Stimulated activated naive CD8-positive, alpha-beta T cell treated with anti-CD3 and anti-CD28 coated beads, Interleukin-15, Interleukin-2, amounts not matched to agents 100 ng/mL and 50 ng/mL, for 24 hours (primary cell): ENCODE data around the gene ALPK3.

ENCODE experiments used
- H3K27ac Mint-ChIP-seq: one replicate; pipeline ENCODE4 v1.8.0; 2021; ENCODE audit warnings: mild to moderate bottlenecking, mixed read lengths
- H3K27me3 Mint-ChIP-seq: one replicate; pipeline ENCODE4 v1.8.0; 2021; ENCODE audit warnings: mixed read lengths
- H3K36me3 Mint-ChIP-seq: one replicate; pipeline ENCODE4 v1.8.0; 2021; ENCODE audit warnings: low read depth, mixed read lengths
- H3K4me1 Mint-ChIP-seq: one replicate; pipeline ENCODE4 v1.8.0; 2021; ENCODE audit warnings: low read depth, mixed read lengths
- H3K4me3 Mint-ChIP-seq: one replicate; pipeline ENCODE4 v1.8.0; 2021; ENCODE audit warnings: mild to moderate bottlenecking, mixed read lengths
- H3K9me3 Mint-ChIP-seq: one replicate; pipeline ENCODE4 v1.8.0; 2021; ENCODE audit warnings: mixed read lengths

Gene ALPK3

GRCh38 chr15:84789762-84790161 lies 27.4 kb upstream of the ALPK3 start:
- H3K4me1 Mint-ChIP-seq = peaks cover 36% of the 10 kb centered on the region
- H3K27me3 Mint-ChIP-seq = no peaks in the 10 kb centered on the region
- H3K4me3 Mint-ChIP-seq = no peak overlapping the region
- H3K36me3 Mint-ChIP-seq = peaks cover 59% of the 10 kb centered on the region
- H3K9me3 Mint-ChIP-seq = no peaks in the 10 kb centered on the region
- H3K27ac Mint-ChIP-seq = peak overlapping the region; percentile 41

GRCh38 chr15:84790676-84791075 lies 26.5 kb upstream of the ALPK3 start:
- H3K4me1 Mint-ChIP-seq = peaks cover 27% of the 10 kb centered on the region
- peaks cover 60% of the 10 kb centered on the region for H3K36me3 Mint-ChIP-seq
- peak overlapping the region; percentile 41 for H3K27ac Mint-ChIP-seq
- H3K9me3 Mint-ChIP-seq = no peaks in the 10 kb centered on the region
- H3K27me3 Mint-ChIP-seq = no peaks in the 10 kb centered on the region
- no peak overlapping the region for H3K4me3 Mint-ChIP-seq

DNA sequence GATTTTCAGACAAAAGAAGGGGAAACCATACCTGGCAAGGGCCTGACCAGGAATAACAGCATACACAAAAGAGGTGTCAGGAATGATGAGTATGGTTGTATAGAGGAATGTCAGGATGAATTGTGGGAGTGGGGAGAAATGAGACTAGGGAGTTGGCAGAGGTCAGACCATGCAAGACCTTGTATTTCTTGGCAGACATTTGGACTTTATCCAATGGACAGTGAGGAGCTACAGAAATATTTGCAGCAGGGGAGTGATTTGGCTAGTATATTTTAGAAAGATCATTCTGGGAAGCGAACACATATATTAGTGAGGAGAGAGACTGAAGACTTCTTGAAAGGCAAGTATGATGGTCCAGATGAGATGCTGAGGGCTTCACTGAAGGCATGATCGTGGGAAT lies 25.4 kb upstream of the ALPK3 start:
- H3K4me1 Mint-ChIP-seq = peaks cover 19% of the 10 kb centered on the region
- no peaks in the 10 kb centered on the region for H3K9me3 Mint-ChIP-seq
- H3K36me3 Mint-ChIP-seq = peaks cover 60% of the 10 kb centered on the region
- peak overlapping the region; percentile 0 for H3K27ac Mint-ChIP-seq
- H3K4me3 Mint-ChIP-seq = no peak overlapping the region
- no peaks in the 10 kb centered on the region for H3K27me3 Mint-ChIP-seq

DNA sequence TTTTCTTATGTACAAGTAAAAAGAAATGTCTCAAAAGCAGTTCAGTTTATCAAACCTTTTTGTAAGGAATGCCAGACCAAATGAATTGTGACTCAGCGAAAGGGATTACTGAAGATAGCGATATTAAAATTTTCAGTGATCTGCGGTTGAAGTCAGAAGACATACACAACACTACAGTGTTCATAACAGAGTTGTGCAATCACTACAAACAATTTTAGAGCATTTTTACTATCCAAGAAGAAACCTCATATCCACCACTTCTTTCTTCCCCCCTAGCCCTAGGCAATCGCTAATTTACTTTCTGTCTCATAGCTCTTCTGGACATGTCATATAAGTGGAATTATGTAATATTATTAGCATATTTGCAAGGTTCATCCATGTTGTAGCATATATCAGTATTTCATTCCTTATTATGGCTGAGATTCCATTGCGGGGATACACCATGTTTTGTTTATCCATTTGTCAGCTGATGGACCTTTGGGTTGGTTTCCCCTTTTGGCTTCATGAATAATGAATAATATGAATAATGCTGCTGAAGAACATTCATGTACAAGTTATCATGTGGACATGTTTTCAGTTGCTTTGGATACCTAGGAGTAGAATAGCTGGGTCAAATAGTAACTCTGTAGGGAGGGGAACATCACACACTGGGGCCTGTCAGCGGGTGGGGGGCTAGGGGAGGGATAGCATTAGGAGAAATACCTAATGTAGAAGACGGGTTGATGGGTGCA lies 23.6 kb upstream of the ALPK3 start:
- peaks cover 8% of the 10 kb centered on the region for H3K4me1 Mint-ChIP-seq
- no peaks in the 10 kb centered on the region for H3K9me3 Mint-ChIP-seq
- H3K4me3 Mint-ChIP-seq = no peak overlapping the region
- peaks cover 51% of the 10 kb centered on the region for H3K36me3 Mint-ChIP-seq
- H3K27me3 Mint-ChIP-seq = no peaks in the 10 kb centered on the region
- H3K27ac Mint-ChIP-seq = no peak overlapping the region

DNA sequence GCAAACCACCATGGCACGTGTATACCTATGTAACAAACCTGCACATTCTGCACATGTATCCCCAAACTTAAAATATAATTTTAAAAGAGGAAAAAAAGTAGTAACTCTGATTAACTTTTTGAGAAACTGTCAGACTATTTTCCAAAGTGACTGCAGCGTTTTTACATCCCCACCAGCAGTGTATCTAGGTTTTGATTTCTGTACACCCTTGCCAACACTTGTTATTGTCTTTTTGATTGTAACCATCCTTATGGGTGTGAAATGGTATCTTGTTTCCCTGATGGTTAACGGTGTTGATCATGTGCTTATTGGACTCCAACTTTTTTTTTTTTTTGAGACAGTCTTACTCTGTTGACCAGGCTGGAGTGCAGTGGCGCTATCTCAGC lies 23.0 kb upstream of the ALPK3 start:
- Mint-ChIP-seq H3K27ac (no peak overlapping the region), H3K4me1 (peaks cover 6% of the 10 kb centered on the region), H3K36me3 (peaks cover 53% of the 10 kb centered on the region), H3K9me3 (no peaks in the 10 kb centered on the region), H3K27me3 (no peaks in the 10 kb centered on the region), H3K4me3 (no peak overlapping the region)

DNA sequence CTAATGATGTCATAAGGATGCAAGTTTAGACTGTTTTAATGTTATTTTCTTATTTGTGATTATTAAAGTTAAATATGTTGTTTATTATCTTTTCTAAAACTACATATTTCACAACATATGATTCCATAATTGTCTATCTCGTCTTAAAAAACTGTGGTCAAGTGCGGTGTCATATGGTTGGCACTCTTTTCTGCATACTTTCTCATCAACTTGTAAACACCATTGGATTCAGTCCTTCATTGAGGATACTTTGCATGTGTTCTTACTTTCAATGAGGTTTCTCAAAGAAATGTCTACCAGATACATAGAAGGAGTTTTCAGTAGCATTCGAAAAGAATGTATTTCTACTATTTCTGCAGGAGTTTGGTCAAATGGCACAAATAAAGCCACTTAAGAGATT lies 22.0 kb upstream of the ALPK3 start:
- no peak overlapping the region for H3K4me3 Mint-ChIP-seq
- no peaks in the 10 kb centered on the region for H3K9me3 Mint-ChIP-seq
- H3K4me1 Mint-ChIP-seq = no peaks in the 10 kb centered on the region
- no peaks in the 10 kb centered on the region for H3K27me3 Mint-ChIP-seq
- peaks cover 53% of the 10 kb centered on the region for H3K36me3 Mint-ChIP-seq
- no peak overlapping the region for H3K27ac Mint-ChIP-seq

- Mint-ChIP-seq H3K27ac (no peak overlapping the region), H3K4me3 (no peak overlapping the region), H3K4me1 (no peaks in the 10 kb centered on the region), H3K36me3 (peaks cover 41% of the 10 kb centered on the region), H3K27me3 (no peaks in the 10 kb centered on the region), H3K9me3 (no peaks in the 10 kb centered on the region)
Observed at GRCh38 chr15:84797212-84797611, 19.9 kb upstream of the ALPK3 start.

DNA sequence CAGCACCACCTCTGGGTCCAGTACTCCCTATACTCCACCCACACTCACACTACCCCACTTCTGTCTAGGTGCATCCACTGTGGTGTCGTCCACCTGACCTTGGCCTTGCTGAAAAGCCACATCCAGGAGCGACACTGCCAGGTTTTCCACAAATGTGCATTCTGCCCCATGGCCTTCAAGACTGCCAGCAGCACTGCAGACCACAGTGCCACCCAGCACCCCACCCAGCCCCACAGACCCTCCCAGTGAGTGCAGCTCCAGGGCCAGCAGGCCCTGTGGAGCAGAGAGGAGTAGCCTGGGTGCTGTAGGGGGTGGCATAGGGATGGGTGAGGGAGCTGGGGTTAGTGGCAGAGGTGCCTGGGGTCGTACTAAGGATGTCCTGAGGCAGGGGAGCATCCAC lies 19.4 kb upstream of the ALPK3 start:
- Mint-ChIP-seq H3K4me3 (no peak overlapping the region), H3K4me1 (no peaks in the 10 kb centered on the region), H3K27me3 (no peaks in the 10 kb centered on the region), H3K9me3 (no peaks in the 10 kb centered on the region), H3K36me3 (peaks cover 44% of the 10 kb centered on the region), H3K27ac (no peak overlapping the region)

DNA sequence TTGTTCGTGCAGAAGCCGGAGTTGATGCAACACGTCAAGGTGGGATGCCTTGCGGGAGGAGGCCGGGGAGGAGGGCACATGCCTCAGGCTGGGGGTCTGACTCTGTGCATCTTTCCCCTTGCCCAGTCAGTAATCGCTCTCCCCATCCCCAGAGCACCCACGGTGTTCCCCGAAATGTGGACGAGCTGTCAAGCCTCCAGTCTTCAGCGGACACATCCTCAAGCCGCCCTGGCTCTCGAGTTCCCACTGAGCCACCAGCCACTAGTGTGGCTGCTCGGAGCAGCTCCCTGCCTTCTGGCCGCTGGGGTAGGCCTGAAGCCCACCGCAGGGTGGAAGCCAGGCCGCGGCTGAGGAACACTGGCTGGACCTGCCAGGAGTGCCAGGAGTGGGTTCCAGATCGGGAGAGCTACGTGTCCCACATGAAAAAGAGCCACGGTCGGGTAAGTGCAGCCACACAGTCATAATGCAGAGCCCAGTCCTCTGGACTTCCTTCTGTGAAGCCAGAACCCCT lies 18.7 kb upstream of the ALPK3 start:
- peaks cover 44% of the 10 kb centered on the region for H3K36me3 Mint-ChIP-seq
- no peak overlapping the region for H3K27ac Mint-ChIP-seq
- H3K9me3 Mint-ChIP-seq = no peaks in the 10 kb centered on the region
- H3K27me3 Mint-ChIP-seq = no peaks in the 10 kb centered on the region
- H3K4me3 Mint-ChIP-seq = no peak overlapping the region
- no peaks in the 10 kb centered on the region for H3K4me1 Mint-ChIP-seq

DNA sequence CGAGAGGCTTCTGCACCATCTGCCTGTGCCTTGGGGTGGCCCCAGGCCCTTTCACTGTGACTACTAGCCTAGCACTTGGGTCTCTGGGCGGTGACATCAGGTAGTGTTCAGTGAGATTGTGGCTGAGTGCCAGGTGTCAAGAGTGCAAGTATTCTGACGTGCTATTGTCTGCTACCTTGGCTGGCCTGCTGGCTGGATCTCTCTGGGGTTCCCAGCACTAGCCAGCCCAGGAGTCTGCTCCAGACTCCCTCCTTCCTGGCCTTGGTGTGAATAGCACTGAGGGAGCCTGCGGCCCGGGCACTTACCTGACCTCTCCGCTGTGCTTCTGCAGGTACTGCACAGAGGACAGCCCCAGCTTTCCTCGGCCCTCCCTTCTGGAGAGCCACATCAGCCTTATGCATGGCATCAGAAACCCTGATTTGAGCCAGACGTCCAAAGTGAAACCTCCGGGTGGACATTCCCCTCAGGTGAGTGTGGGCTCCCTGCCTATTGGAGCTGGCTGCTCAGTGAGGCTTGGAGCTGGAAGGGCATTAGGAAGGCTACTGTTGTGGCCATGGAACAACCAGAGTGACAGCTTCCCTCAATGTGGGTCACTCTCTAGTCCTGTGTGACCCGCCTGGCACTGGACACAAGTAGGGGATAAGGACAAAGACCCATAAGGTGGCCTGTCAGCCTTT lies 17.5 kb upstream of the ALPK3 start:
- Mint-ChIP-seq H3K9me3 (no peaks in the 10 kb centered on the region), H3K27me3 (no peaks in the 10 kb centered on the region), H3K4me1 (no peaks in the 10 kb centered on the region), H3K27ac (no peak overlapping the region), H3K36me3 (peaks cover 35% of the 10 kb centered on the region), H3K4me3 (no peak overlapping the region)

DNA sequence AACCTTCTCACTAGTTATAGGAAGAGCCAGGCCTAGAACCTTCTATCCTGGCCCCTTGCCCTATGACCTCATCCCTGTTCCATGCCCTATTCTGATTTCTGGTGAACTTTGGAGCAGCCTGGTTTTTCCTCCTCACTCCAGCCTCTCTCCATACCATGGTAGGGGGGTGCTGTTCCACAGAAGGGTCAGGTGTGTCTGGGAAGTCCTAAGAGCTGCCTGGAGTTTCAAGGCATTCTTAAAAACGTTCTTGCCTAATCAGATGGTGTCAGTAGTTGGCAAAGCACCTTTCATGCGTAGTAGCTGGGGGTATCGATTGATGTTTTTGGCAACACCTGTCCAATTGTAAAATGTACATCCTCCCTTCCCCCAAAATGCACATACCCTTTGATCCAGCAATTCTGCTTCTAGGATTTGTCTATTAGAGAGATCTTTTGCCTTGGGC lies 16.8 kb upstream of the ALPK3 start:
- H3K4me1 Mint-ChIP-seq = no peaks in the 10 kb centered on the region
- H3K27me3 Mint-ChIP-seq = no peaks in the 10 kb centered on the region
- H3K27ac Mint-ChIP-seq = no peak overlapping the region
- no peaks in the 10 kb centered on the region for H3K9me3 Mint-ChIP-seq
- H3K36me3 Mint-ChIP-seq = peaks cover 31% of the 10 kb centered on the region
- no peak overlapping the region for H3K4me3 Mint-ChIP-seq

GRCh38 chr15:84804005-84804900 lies 12.9 kb upstream of the ALPK3 start:
- H3K27ac Mint-ChIP-seq = no peak overlapping the region
- no peak overlapping the region for H3K4me3 Mint-ChIP-seq
- no peaks in the 10 kb centered on the region for H3K9me3 Mint-ChIP-seq

GRCh38 chr15:84805221-84805620 lies 11.9 kb upstream of the ALPK3 start:
- H3K9me3 Mint-ChIP-seq = no peaks in the 10 kb centered on the region
- no peaks in the 10 kb centered on the region for H3K4me1 Mint-ChIP-seq
- no peaks in the 10 kb centered on the region for H3K27me3 Mint-ChIP-seq
- no peak overlapping the region for H3K27ac Mint-ChIP-seq
- H3K36me3 Mint-ChIP-seq = peaks cover 23% of the 10 kb centered on the region
- no peak overlapping the region for H3K4me3 Mint-ChIP-seq

More at GRCh38 chr15:84804005-84804900, 12.9 kb upstream of the ALPK3 start:
- Mint-ChIP-seq H3K36me3 (peaks cover 25% of the 10 kb centered on the region), H3K4me1 (no peaks in the 10 kb centered on the region), H3K27me3 (no peaks in the 10 kb centered on the region)

GRCh38 chr15:84807228-84807627 lies 9.9 kb upstream of the ALPK3 start:
- no peaks in the 10 kb centered on the region for H3K4me1 Mint-ChIP-seq
- no peak overlapping the region for H3K27ac Mint-ChIP-seq
- no peaks in the 10 kb centered on the region for H3K27me3 Mint-ChIP-seq
- H3K9me3 Mint-ChIP-seq = no peaks in the 10 kb centered on the region
- H3K4me3 Mint-ChIP-seq = no peak overlapping the region
- peaks cover 15% of the 10 kb centered on the region for H3K36me3 Mint-ChIP-seq
